DMS 273 treated with DMSO at 0.1 percent for 48 hours (cell line): Measurements from ENCODE around the gene TBX21.
"Not testable (repeated sequence)": the region's sequence is repeated elsewhere in the genome, so short reads cannot be mapped to it uniquely, and the experiment has no call there.

Experiments used
- DNase-seq: peaks from one replicate; lab custom pipeline; 2025; lab: John Stamatoyannopoulos, UW

The TBX21 gene

DNA sequence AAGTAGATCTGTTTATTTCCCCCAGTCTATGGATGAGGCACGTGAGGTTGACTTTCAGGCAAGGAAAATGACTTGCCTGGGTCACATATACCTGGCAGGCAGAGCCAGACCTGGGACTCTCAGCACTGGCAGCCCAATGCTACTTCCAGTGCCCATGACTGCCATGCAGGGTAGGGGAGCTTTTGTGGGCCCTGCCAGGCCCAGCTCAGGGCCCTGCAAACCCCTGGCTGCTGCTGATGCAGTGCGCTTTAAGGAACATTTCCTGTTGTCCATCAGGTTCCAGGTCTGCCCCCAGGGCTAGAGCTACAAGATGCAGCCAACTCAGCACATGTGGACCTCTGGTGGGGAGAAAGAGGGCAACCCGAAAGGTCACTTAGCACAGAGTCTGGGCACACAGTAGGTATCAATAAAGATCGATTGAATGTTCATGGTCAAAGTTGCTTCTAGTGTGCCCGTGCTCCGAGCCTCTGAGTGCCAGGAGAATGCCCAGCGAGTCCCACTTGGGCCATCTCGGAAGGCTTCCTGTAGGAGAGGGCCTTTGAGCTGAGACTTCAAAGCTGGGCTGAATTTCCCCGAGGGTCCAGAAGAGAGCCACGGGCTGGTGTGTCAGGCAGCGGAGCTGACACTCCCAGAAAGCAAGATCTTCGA lies 513 bp upstream of the TBX21 start:
- DNase-seq: no peak

GRCh38 chr17:47733674-47734410 lies 806 bp downstream of the TBX21 start:
- DNase-seq: no peak

DNA sequence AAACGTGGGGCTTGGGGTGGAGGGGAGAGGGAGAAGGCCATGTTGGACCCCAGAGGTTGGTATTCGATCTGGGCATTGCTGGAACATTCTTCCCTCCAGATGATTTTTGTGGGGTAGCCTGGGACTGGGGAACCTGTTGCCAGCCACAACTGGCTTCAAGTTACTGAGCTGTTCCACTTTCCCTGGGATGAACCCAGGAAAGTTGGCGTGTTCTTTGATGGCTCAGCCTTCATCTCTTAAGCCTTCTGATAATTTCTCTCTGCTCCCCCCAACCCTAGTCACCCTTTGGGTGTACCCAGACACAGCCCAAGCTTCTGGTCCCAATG lies 2.1 kb downstream of the TBX21 start:
- DNase-seq: no peak

DNA sequence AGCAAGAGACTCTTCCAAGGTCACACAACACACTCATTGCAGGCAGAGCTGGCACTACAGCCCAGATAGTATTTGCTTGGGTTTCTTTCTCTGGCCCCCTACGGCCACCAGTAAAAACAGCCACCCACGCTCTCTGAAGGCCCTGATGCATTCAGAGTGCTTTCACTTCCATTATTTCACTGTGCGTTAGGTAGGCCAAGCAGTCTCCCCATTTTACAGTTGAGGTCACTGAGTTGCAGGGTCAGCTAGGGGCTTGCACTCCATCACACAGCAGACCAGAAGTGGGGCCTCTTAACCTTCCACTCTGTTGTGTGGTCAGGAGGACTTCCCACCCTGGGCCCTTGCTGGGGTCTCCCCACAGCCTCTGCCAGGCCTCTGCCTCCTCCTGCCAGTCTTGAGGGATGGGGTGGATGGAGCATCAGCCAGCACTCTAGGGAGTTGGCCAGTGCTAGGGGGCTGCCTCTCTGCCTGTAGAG lies 2.5 kb downstream of the TBX21 start:
- DNase-seq: no peak

- DNase-seq: no peak
Observed at GRCh38 chr17:47736501-47737495, 3.8 kb downstream of the TBX21 start.

- no peak for DNase-seq
Observed at GRCh38 chr17:47738178-47738577, 5.1 kb downstream of the TBX21 start.

GRCh38 chr17:47739150-47739549 lies 6.1 kb downstream of the TBX21 start:
- no peak for DNase-seq

DNA sequence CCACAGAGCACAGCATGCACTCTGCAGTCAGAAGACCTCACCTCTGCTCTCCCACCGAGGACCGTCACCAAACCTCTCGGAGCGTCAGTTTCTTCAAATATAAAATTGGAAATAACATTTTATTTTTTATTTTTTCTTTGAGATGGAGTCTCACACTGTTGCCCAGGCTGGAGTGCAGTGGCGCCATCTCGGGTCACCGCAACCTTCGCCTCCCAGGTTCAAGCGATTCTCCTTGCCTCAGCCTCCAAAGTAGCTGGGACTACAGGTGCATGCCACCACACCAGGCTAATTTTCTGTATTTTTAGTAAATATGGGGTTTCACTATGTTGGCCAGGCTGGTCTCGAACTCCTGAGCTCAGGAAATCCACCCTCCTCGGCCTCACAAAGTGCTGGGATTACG lies 6.9 kb downstream of the TBX21 start:
- DNase-seq: not testable (repeated sequence)

DNA sequence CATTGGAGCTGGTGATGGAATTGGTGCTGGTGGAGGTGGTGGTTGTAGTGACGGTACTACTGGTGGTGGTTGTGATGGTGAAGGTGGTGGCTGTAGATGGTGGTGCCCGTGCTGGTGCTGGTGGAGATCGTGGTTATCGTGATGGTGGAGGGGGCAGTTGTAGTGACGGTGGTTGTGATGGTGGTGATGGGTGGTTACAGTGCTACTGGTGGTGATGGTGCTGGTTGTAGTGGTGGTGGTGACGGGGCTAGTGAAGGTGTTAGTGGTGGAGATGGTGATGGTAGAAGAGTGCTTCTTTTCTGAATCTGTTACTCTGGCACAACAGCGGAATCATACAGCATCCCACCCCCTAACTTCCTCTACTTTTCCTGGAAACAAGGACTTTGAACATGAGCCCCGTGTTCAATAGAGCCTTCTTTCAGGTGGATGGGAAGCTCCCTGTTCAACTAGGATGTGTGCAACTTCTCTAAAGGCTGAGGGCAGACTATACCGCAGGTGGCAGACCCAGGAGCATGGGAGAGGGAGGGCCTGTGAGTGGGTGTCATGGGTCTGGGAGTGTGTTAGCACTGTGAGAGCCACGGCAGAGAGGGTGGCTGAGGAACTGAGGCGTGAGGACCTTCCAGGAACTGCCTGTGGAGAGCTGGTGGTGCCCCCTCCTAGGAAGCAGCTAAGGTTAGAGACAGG lies 8.2 kb downstream of the TBX21 start:
- no peak for DNase-seq

GRCh38 chr17:47741793-47742145 lies 8.7 kb downstream of the TBX21 start:
- no peak for DNase-seq

- no peak for DNase-seq
Observed at GRCh38 chr17:47742319-47743181, 9.5 kb downstream of the TBX21 start.

DNA sequence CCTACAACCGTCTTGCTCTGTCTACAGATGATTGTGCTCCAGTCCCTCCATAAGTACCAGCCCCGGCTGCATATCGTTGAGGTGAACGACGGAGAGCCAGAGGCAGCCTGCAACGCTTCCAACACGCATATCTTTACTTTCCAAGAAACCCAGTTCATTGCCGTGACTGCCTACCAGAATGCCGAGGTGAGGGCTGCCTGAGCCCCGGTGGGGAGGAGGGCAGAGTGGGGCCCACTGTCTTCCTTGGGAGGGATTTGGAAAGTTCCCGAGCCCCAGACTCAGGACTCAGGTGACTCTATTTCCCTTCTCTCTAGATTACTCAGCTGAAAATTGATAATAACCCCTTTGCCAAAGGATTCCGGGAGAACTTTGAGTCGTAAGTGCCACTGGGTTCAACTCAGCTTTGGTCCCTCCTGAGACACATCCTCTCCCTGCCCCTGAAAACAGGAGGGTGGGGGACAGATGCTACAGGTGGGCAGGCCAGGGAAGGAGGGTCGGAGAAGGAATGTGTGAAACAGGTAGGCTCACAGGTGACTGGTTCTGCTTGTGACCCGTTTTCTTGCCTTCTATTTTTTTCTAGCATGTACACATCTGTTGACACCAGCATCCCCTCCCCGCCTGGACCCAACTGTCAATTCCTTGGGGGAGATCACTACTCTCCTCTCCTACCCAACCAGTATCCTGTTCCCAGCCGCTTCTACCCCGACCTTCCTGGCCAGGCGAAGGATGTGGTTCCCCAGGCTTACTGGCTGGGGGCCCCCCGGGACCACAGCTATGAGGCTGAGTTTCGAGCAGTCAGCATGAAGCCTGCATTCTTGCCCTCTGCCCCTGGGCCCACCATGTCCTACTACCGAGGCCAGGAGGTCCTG lies 11.4 kb downstream of the TBX21 start:
- no peak for DNase-seq

DNA sequence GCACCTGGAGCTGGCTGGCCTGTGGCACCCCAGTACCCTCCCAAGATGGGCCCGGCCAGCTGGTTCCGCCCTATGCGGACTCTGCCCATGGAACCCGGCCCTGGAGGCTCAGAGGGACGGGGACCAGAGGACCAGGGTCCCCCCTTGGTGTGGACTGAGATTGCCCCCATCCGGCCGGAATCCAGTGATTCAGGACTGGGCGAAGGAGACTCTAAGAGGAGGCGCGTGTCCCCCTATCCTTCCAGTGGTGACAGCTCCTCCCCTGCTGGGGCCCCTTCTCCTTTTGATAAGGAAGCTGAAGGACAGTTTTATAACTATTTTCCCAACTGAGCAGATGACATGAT lies 12.0 kb downstream of the TBX21 start:
- DNase-seq: no peak

DNA sequence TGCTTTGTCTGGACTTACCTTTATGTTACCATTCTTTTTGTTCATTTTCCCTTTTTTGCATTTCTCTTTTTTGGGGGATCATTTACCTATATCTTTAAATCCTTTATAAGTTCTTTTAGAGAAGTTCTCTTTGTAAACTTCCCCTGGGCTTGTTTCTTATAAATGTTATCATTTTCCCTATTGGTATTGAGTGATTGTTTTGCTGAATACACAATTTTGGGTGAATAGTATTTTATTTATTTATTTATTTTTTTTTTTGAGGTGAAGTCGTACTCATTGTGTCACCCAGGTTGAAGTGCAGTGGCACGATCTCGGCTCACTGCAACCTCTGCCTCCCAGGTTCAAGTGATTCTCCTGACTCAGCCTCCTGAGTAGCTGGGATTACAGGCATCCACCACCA lies 18.4 kb downstream of the TBX21 start:
- DNase-seq: no peak

DNA sequence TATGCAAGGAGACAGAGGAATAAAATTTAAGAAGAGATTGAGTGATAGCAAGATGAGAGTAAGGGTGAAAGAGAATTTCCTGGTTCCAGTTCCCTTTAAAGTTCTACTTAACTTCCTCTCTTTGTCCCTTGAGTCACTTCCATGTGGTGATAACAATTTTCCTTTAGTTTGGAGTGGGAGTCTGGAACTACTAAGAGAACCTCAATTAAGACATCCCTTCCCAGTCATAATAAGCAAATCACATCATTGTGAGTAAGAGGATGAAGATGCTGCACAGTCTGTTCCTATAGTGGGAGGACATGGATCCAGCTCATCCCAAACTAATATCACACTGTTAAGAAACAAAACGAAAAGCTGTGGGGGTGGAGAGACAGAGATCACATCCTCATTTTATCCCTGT lies 24.4 kb downstream of the TBX21 start:
- no peak for DNase-seq

- DNase-seq: no peak
Observed at GRCh38 chr17:47760409-47761140, 27.5 kb downstream of the TBX21 start.

- no peak for DNase-seq
Observed at GRCh38 chr17:47762728-47763127, 29.7 kb downstream of the TBX21 start.

GRCh38 chr17:47763913-47764582 lies 31.0 kb downstream of the TBX21 start:
- DNase-seq: no peak

DNA sequence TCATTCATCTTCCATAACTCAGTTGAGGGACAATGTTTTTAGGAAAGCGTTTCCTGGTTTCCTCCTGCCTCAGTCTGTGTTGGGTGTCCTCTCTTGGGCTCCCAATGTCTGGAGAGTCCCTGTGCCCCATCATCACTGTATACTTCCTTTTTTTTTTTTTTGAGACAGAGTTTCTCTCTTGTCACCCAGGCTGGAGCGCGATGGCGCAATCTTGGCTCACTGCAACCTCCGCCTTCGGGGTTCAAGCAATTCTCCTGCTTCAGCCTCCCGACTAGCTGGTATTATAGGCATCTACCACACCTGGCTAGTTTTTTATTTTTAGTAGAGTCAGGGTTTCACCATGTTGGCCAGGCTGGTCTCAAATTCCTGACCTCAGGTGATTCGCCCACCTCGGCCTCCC lies 40.6 kb downstream of the TBX21 start:
- DNase-seq: not testable (repeated sequence)
